ENCODE measurements around the gene NRGN. TPM values are rescaled to one million over a fixed set of nuclear protein-coding genes. Genes with fewer than 3 reads are reported as not detected.

The NRGN gene
- total and polyA plus RNA-seq, 2 of the 4 experiments (the other 2 are of a cell fraction) = 0.54 to 24.8 TPM

DNA sequence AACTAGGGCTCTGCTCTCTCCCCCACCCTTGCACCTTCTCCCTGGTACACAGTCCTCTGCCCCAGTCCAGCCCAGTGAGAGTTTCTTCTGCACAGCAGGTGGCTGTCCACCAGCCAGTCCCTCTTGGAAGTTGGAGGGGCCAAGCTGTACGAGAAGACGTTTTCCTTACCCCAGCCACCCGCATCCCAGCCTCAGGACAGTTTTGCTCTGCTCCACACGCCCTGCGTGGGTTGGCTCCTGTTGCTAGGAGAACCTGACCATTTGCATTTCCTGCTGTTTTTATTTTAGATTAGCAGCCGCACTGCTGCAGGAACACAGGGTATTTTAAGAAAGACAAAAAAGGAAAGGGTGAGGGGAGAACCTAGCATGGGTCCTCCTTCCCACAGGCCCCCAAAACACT is 17.6 kb upstream of the NRGN start:
- CTCF ChIA-PET = no interaction called here
- in situ Hi-C loops (cut with MboI; ENCODE audit: low sequenced_read_pairs) = no loop called here
- BruUV-seq (replicated peaks) = no TSS peak

More for the DNA sequence above, 17.6 kb upstream of the NRGN start:
- Histone ChIP-seq H2AK9ac (replicated peaks; ENCODE audit: low read depth, low read length, poor library complexity) (no peak overlapping the region), H3K79me1 (ENCODE audit: low read depth in 1 of 2, low read length in 2 of 2) (no peaks in the 10 kb centered on the region), H3K14ac (replicated peaks; ENCODE audit: low read depth, low read length) (no peak overlapping the region), H3K9me3 (ENCODE audit: control insufficient read depth, insufficient read depth, low read length) (no peaks in the 10 kb centered on the region), H3K27ac (ENCODE audit: insufficient read depth, low read length) (no peak overlapping the region), H2AK5ac (ENCODE audit: low read depth, low read length) (no peak overlapping the region), H3K9me1 (ENCODE audit: insufficient read depth, low read length) (peaks cover 12% of the 10 kb centered on the region), H4K91ac (ENCODE audit: insufficient read depth, low read depth, low read length) (no peak overlapping the region), H3K4me3 (ENCODE audit: insufficient read depth, low read depth, low read length) (no peak overlapping the region), H3K18ac (ENCODE audit: low read depth, low read length) (no peak overlapping the region), H3K4me1 (ENCODE audit: control insufficient read depth, insufficient read depth, low read length) (peaks cover 6% of the 10 kb centered on the region), H2BK15ac (ENCODE audit: low read depth, low read length) (no peak overlapping the region), H2AFZ (replicated peaks; ENCODE audit: low read length, poor library complexity) (no peak overlapping the region), H4K8ac (ENCODE audit: low read depth in 2 of 2, low read length in 2 of 2) (no peak overlapping the region), H3K4ac (ENCODE audit: low read depth, low read length) (no peak overlapping the region), H4K5ac (ENCODE audit: low read depth, low read length) (no peak overlapping the region), H3K23ac (ENCODE audit: low read depth, low read length) (no peak overlapping the region), H3K27me3 (ENCODE audit: control insufficient read depth, insufficient read depth, low read length) (peaks cover 36% of the 10 kb centered on the region), H3K56ac (ENCODE audit: extremely low read depth, insufficient read depth, low read length) (no peak overlapping the region), H4K20me1 (ENCODE audit: insufficient read depth, low read length) (no peaks in the 10 kb centered on the region), H2BK120ac (ENCODE audit: low read depth, low read length) (no peak overlapping the region), H3K36me3 (ENCODE audit: control insufficient read depth, insufficient read depth, low read length) (no peaks in the 10 kb centered on the region), H2BK20ac (ENCODE audit: low read depth, low read length) (no peak overlapping the region), H3K4me2 (ENCODE audit: low read depth, low read length) (no peak overlapping the region), H3K9ac (ENCODE audit: low read depth, low read length) (no peak overlapping the region), H2BK5ac (ENCODE audit: low read depth, low read length, poor library complexity, severe bottlenecking) (no peak overlapping the region)
- ATAC-seq (ENCODE audit: low read depth) = no peak
- dilution Hi-C loops (cut with HindIII; ENCODE audit: low sequenced_read_pairs, unreplicated experiment) (no loop called here), intact Hi-C loops (cut with micrococcal nuclease) (no loop called here)
- TF ChIP-seq FOS (IDR thresholded peaks at IDR 0.05; ENCODE audit: low read depth, low read length) (no peak), MXI1 (IDR thresholded peaks at IDR 0.05; ENCODE audit: borderline replicate concordance, low read depth, low read length) (no peak), POLR2A (IDR thresholded peaks at IDR 0.05; ENCODE audit: low read depth, low read length) (no peak), BHLHE40 (IDR thresholded peaks at IDR 0.05; ENCODE audit: low read depth, low read length) (no peak), RFX5 (IDR thresholded peaks at IDR 0.05; ENCODE audit: low read depth, low read length) (no peak), MAZ (IDR thresholded peaks at IDR 0.05; ENCODE audit: borderline replicate concordance, low read depth, low read length) (no peak), USF2 (IDR thresholded peaks at IDR 0.05; ENCODE audit: low read depth, low read length) (no peak), CTCF (conservative IDR thresholded peaks at IDR 0.05; ENCODE audit: low read depth, low read length) (no peak), RAD21 (IDR thresholded peaks at IDR 0.05; ENCODE audit: low read length) (no peak), CHD1 (IDR thresholded peaks at IDR 0.05; ENCODE audit: low read depth, low read length) (no peak), ELK1 (IDR thresholded peaks at IDR 0.05; ENCODE audit: borderline replicate concordance, low read depth, low read length) (no peak), CEBPB (IDR thresholded peaks at IDR 0.05; ENCODE audit: low read depth, low read length) (no peak), RCOR1 (IDR thresholded peaks at IDR 0.05; ENCODE audit: insufficient replicate concordance, low read length) (no peak), SMC3 (IDR thresholded peaks at IDR 0.05; ENCODE audit: low read depth, low read length) (no peak), NFE2L2 (IDR thresholded peaks at IDR 0.05; ENCODE audit: low read depth, low read length) (no peak), MAFK (IDR thresholded peaks at IDR 0.05; ENCODE audit: low read depth, low read length) (no peak)
- WGBS, 2 experiments (ENCODE audit: extremely low coverage in 2 of 2, insufficient read length in 1 of 2) = no CpG with 5 or more reads among the region's 6 CpGs
- POLR2A ChIA-PET (ENCODE audit: unreplicated experiment) = no interaction called here
- no peak for DNase-seq

Measured in IMR-90 (cell line).